ENCODE measurements around the gene SLC29A4.

SLC29A4 gene

GRCh38 chr7:5339955-5340354 is 57.2 kb downstream of the SLC29A4 start:
- H3K4me3 ChIP-seq (ENCODE audit: low read depth, low read length): no peak overlapping the region
- no peak for TF ChIP-seq CTCF (IDR thresholded peaks at IDR 0.05; ENCODE audit: control insufficient read depth, extremely low read depth, insufficient read depth)
- no peak for DNase-seq (ENCODE audit: low read depth)

- DNase-seq (ENCODE audit: low read depth): no peak
- TF ChIP-seq CTCF (IDR thresholded peaks at IDR 0.05; ENCODE audit: control insufficient read depth, extremely low read depth, insufficient read depth): no peak
- no peak overlapping the region for H3K4me3 ChIP-seq (ENCODE audit: low read depth, low read length)
These were observed 59.9 kb downstream of the SLC29A4 start for GRCh38 chr7:5342631-5343030.

- no peak for TF ChIP-seq CTCF (IDR thresholded peaks at IDR 0.05; ENCODE audit: control insufficient read depth, extremely low read depth, insufficient read depth)
- no peak for DNase-seq (ENCODE audit: low read depth)
- H3K4me3 ChIP-seq (ENCODE audit: low read depth, low read length): no peak overlapping the region
These were observed 61.1 kb downstream of the SLC29A4 start for GRCh38 chr7:5343884-5344283.

- DNase-seq (ENCODE audit: low read depth): no peak
- TF ChIP-seq CTCF (IDR thresholded peaks at IDR 0.05; ENCODE audit: control insufficient read depth, extremely low read depth, insufficient read depth): no peak
- H3K4me3 ChIP-seq (ENCODE audit: low read depth, low read length): no peak overlapping the region
These were observed 61.6 kb downstream of the SLC29A4 start for GRCh38 chr7:5344342-5344741.

- DNase-seq (ENCODE audit: low read depth): no peak
- TF ChIP-seq CTCF (IDR thresholded peaks at IDR 0.05; ENCODE audit: control insufficient read depth, extremely low read depth, insufficient read depth): no peak
These were observed 62.4 kb downstream of the SLC29A4 start for GRCh38 chr7:5345171-5345570.

GRCh38 chr7:5345671-5346070 is 62.9 kb downstream of the SLC29A4 start:
- H3K4me3 ChIP-seq (ENCODE audit: low read depth, low read length): no peak overlapping the region
- no peak for DNase-seq (ENCODE audit: low read depth)
- TF ChIP-seq CTCF (IDR thresholded peaks at IDR 0.05; ENCODE audit: control insufficient read depth, extremely low read depth, insufficient read depth): no peak

More at GRCh38 chr7:5345171-5345570, 62.4 kb downstream of the SLC29A4 start:
- H3K4me3 ChIP-seq (ENCODE audit: low read depth, low read length): no peak overlapping the region

GRCh38 chr7:5348134-5349004 is 65.6 kb downstream of the SLC29A4 start:
- DNase-seq (ENCODE audit: low read depth): no peak
- no peak for TF ChIP-seq CTCF (IDR thresholded peaks at IDR 0.05; ENCODE audit: control insufficient read depth, extremely low read depth, insufficient read depth)
- H3K4me3 ChIP-seq (ENCODE audit: low read depth, low read length): no peak overlapping the region

All from LNCaP clone FGC (cell line).